ENCODE results near the gene FAM163B. TPM values are rescaled to one million over a fixed set of nuclear protein-coding genes. Genes with fewer than 3 reads are reported as not detected.

The FAM163B gene
- total and polyA plus RNA-seq, 2 of the 8 experiments (the other 6 are each of a cell fraction or from before 2014, with no cell fraction given), result 0.63 to 1.0 TPM

- TF ChIP-seq CHD7 (IDR thresholded peaks at IDR 0.05; ENCODE audit: insufficient replicate concordance, low read length) (no peak), KDM4A (IDR thresholded peaks at IDR 0.05; ENCODE audit: low read depth, low read length, severe bottlenecking) (no peak), RNF2 (IDR thresholded peaks at IDR 0.05; ENCODE audit: borderline replicate concordance, low read depth, low read length, missing control alignments, poor library complexity, severe bottlenecking) (no peak), ZNF274 (IDR thresholded peaks at IDR 0.05; ENCODE audit: borderline replicate concordance, extremely low read depth, low read length) (no peak), RXRA (IDR thresholded peaks at IDR 0.05; ENCODE audit: insufficient read depth, low read depth, low read length) (no peak), SUZ12 (IDR thresholded peaks at IDR 0.05; ENCODE audit: low read length) (no peak), ASH2L (IDR thresholded peaks at IDR 0.05; ENCODE audit: low read length) (no peak), KDM5A (IDR thresholded peaks at IDR 0.05; ENCODE audit: low read length) (no peak), SP2 (IDR thresholded peaks at IDR 0.05; ENCODE audit: low read length) (no peak), HDAC2 (IDR thresholded peaks at IDR 0.05; ENCODE audit: borderline replicate concordance in 1 of 2, low read depth in 2 of 2, low read length in 2 of 2) (no peak)
These were observed 31.5 kb downstream of the FAM163B start (continued) for GRCh38 chr9:133577737-133578112.

Data from H1 (cell line).